Neural progenitor cell (in vitro differentiated cells): Measurements from ENCODE around the gene PVALB. TPM values are rescaled to one million over a fixed set of nuclear protein-coding genes. Genes with fewer than 3 reads are reported as not detected.

Source experiments
- DNase-seq: peaks from one replicate; pipeline ENCODE4 v3.0.0-alpha.2; 2016; ENCODE audit warnings: low spot score
- H2AFZ ChIP-seq: fragments of 200-600 bp; sonication (generic); replicated peaks from 2 replicates; pipeline ENCODE4 v1.6.1; 2016; ENCODE audit warnings: antibody characterized with exemption
- H3F3A ChIP-seq: fragments of 200-600 bp; sonication (generic); 2 replicates; pipeline ENCODE4 v1.6.1; 2016; ENCODE audit warnings: antibody characterized with exemption, low read depth
- H3K27ac ChIP-seq: fragments of 200-600 bp; sonication (generic); 2 replicates; pipeline ENCODE4 v1.5.1; 2016; ENCODE audit warnings: mild to moderate bottlenecking
- H3K27me3 ChIP-seq: fragments of 200-600 bp; sonication (generic); 2 replicates; pipeline ENCODE4 v1.6.1; 2016; ENCODE audit warnings: mild to moderate bottlenecking, moderate library complexity
- H3K36me3 ChIP-seq: fragments of 200-600 bp; sonication (generic); 2 replicates; pipeline ENCODE4 v1.5.1; 2016
- H3K4me1 ChIP-seq: fragments of 200-600 bp; sonication (generic); 2 replicates; pipeline ENCODE4 v1.6.1; 2016; ENCODE audit warnings: mixed run types
- H3K4me2 ChIP-seq: fragments of 200-600 bp; sonication (generic); 2 replicates; pipeline ENCODE4 v1.6.1; 2016
- H3K4me3 ChIP-seq: fragments of 200-600 bp; sonication (generic); 2 replicates; pipeline ENCODE4 v1.5.1; 2016
- H3K79me2 ChIP-seq: fragments of 200-600 bp; sonication (generic); 2 replicates; pipeline ENCODE4 v1.6.1; 2016; ENCODE audit warnings: low read depth
- H3K9ac ChIP-seq: fragments of 200-600 bp; sonication (generic); 2 replicates; pipeline ENCODE4 v1.6.1; 2016
- H3K9me3 ChIP-seq: fragments of 200-600 bp; sonication (generic); 2 replicates; pipeline ENCODE4 v1.5.1; 2016; ENCODE audit warnings: low read depth
- H4K20me1 ChIP-seq: fragments of 200-600 bp; sonication (generic); 2 replicates; pipeline ENCODE4 v1.6.1; 2016; ENCODE audit warnings: low read depth
- H3K27ac Mint-ChIP-seq: 3 replicates; pipeline ENCODE4 v1.8.0; 2021; ENCODE audit warnings: mixed read lengths
- H3K27me3 Mint-ChIP-seq: 2 replicates; pipeline ENCODE4 v1.8.0; 2022; ENCODE audit warnings: low read depth, mild to moderate bottlenecking, inconsistent platforms, moderate library complexity, mixed read lengths; ENCODE audit not compliant: insufficient read depth
- H3K36me3 Mint-ChIP-seq: 3 replicates; pipeline ENCODE4 v1.8.0; 2021; ENCODE audit warnings: mixed read lengths
- H3K4me1 Mint-ChIP-seq: 3 replicates; pipeline ENCODE4 v1.8.0; 2021; ENCODE audit warnings: mixed read lengths
- H3K4me3 Mint-ChIP-seq: 3 replicates; pipeline ENCODE4 v1.8.0; 2021; ENCODE audit warnings: mild to moderate bottlenecking, moderate library complexity, mixed read lengths
- H3K9me3 Mint-ChIP-seq: 3 replicates; pipeline ENCODE4 v1.8.0; 2020; ENCODE audit warnings: mixed read lengths
- CTCF ChIP-seq: fragments of 200-600 bp; sonication (generic); IDR thresholded peaks from 2 replicates; pipeline ENCODE4 v1.5.1; 2017; ENCODE audit warnings: antibody characterized with exemption, mild to moderate bottlenecking
- EZH2 ChIP-seq: fragments of 200-600 bp; sonication (generic); IDR thresholded peaks from 2 replicates; pipeline ENCODE4 v1.6.1; 2017; ENCODE audit warnings: antibody characterized with exemption, mild to moderate bottlenecking, moderate library complexity
- EZH2phosphoT487 ChIP-seq: fragments of 200-600 bp; sonication (generic); IDR thresholded peaks from 2 replicates; pipeline ENCODE4 v1.6.1; 2017; ENCODE audit warnings: antibody characterized with exemption
- total RNA-seq: library from RNA; depleted of rRNA; stranded (reverse); fragments of >200 nt; gene quantifications from 2 replicates; pipeline ENCODE4 v1.2.3, GENCODE V29; 2015; ENCODE audit warnings: low replicate concordance

The PVALB gene
- total RNA-seq, 1 donor from 2014 or later, result not detected

- Mint-ChIP-seq H3K27ac (no peak overlapping the region), H3K4me3 (peak overlapping the region; percentile 65), H3K36me3 (peaks cover 8% of the 10 kb centered on the region), H3K4me1 (peaks cover 23% of the 10 kb centered on the region), H3K27me3 (peaks cover 2% of the 10 kb centered on the region), H3K9me3 (peaks cover 19% of the 10 kb centered on the region)
- Histone ChIP-seq H3K27me3 (peaks cover 19% of the 10 kb centered on the region), H3K36me3 (no peaks in the 10 kb centered on the region), H4K20me1 (peaks cover 3% of the 10 kb centered on the region), H3K9ac (no peak overlapping the region), H3K79me2 (no peaks in the 10 kb centered on the region), H2AFZ (no peak overlapping the region), H3K4me3 (no peak overlapping the region), H3F3A (peaks cover 3% of the 10 kb centered on the region), H3K4me2 (no peak overlapping the region), H3K9me3 (no peaks in the 10 kb centered on the region), H3K4me1 (peaks cover 7% of the 10 kb centered on the region), H3K27ac (no peak overlapping the region)
- TF ChIP-seq EZH2, result no peak
- TF ChIP-seq EZH2phosphoT487, result no peak
- no peak for TF ChIP-seq CTCF
- no peak for DNase-seq
Measured at GRCh38 chr22:36778020-36778419, 38.8 kb downstream of the PVALB start.

GRCh38 chr22:36776722-36777121 is 40.1 kb downstream of the PVALB start:
- DNase-seq, result no peak
- H3K79me2 ChIP-seq, result no peaks in the 10 kb centered on the region
- H3K4me1 Mint-ChIP-seq, result peaks cover 15% of the 10 kb centered on the region
- H4K20me1 ChIP-seq, result peaks cover 3% of the 10 kb centered on the region
- H2AFZ ChIP-seq, result peak overlapping the region; percentile 89
- H3F3A ChIP-seq, result peaks cover 3% of the 10 kb centered on the region
- no peak overlapping the region for H3K9ac ChIP-seq
- peak overlapping the region; percentile 29 for H3K4me3 ChIP-seq
- peaks cover 19% of the 10 kb centered on the region for H3K9me3 Mint-ChIP-seq
- no peaks in the 10 kb centered on the region for H3K9me3 ChIP-seq
- H3K4me1 ChIP-seq, result peaks cover 7% of the 10 kb centered on the region
- H3K4me2 ChIP-seq, result peak overlapping the region; percentile 65
- H3K36me3 ChIP-seq, result no peaks in the 10 kb centered on the region
- H3K27ac Mint-ChIP-seq, result peak overlapping the region; percentile 85
- H3K27me3 Mint-ChIP-seq, result no peaks in the 10 kb centered on the region
- peak overlapping the region; percentile 91 for H3K4me3 Mint-ChIP-seq
- TF ChIP-seq EZH2phosphoT487 (no peak), EZH2 (no peak), CTCF (no peak)
- H3K27ac ChIP-seq, result no peak overlapping the region
- H3K27me3 ChIP-seq, result peaks cover 10% of the 10 kb centered on the region
- peaks cover 8% of the 10 kb centered on the region for H3K36me3 Mint-ChIP-seq

- Histone ChIP-seq H3K36me3 (no peaks in the 10 kb centered on the region), H3F3A (peaks cover 3% of the 10 kb centered on the region), H3K4me1 (peaks cover 7% of the 10 kb centered on the region), H3K4me3 (peak within 1 kb of the TSS; percentile 77), H3K27me3 (peaks cover 10% of the 10 kb centered on the region), H3K9me3 (no peaks in the 10 kb centered on the region), H3K79me2 (no peaks in the 10 kb centered on the region), H3K9ac (peak within 1 kb of the TSS; percentile 39), H3K27ac (no peak within 1 kb of the TSS), H2AFZ (peak within 1 kb of the TSS; percentile 89), H3K4me2 (peak within 1 kb of the TSS; percentile 88), H4K20me1 (peaks cover 3% of the 10 kb centered on the region)
- Mint-ChIP-seq H3K4me1 (peaks cover 17% of the 10 kb centered on the region), H3K27me3 (no peaks in the 10 kb centered on the region), H3K4me3 (peak within 1 kb of the TSS; percentile 91), H3K27ac (peak within 1 kb of the TSS; percentile 90), H3K9me3 (peaks cover 19% of the 10 kb centered on the region), H3K36me3 (peaks cover 8% of the 10 kb centered on the region)
- peak; percentile 100 for DNase-seq
- TF ChIP-seq EZH2phosphoT487, result no peak
- peak; percentile 25 for TF ChIP-seq EZH2
- TF ChIP-seq CTCF, result no peak
Measured at GRCh38 chr22:36775964-36776669, 40.7 kb downstream of the PVALB start, which contains the start of gene IFT27. Gene IFT27 (minus strand): TSS chr22:36776119. CDS start chr22:36775707, 412 bp downstream.
